ENCODE data around the gene PDGFC. TPM values are rescaled to one million over a fixed set of nuclear protein-coding genes. Genes with fewer than 3 reads are reported as not detected.

PDGFC gene
- total and polyA plus RNA-seq, 2 donors (not counting 3 experiments of a cell fraction or from before 2014, with no cell fraction given): 2.7 to 5.3 TPM

- peaks cover 2% of the 10 kb centered on the region for H3K79me2 ChIP-seq (ENCODE audit: control insufficient read depth, insufficient read depth, low read length)
- H3K4me1 ChIP-seq (ENCODE audit: control insufficient read depth, extremely low read depth, insufficient read depth, low read length): peaks cover 31% of the 10 kb centered on the region
- TSS peak; percentile 35 for BruUV-seq (replicated peaks)
- H3K9me1 ChIP-seq (replicated peaks; ENCODE audit: control insufficient read depth, extremely low read depth, insufficient read depth, low read length): no peaks in the 10 kb centered on the region
- H3K27me3 ChIP-seq (ENCODE audit: control insufficient read depth in 2 of 2, insufficient read depth in 2 of 2, low read length in 2 of 2): no peaks in the 10 kb centered on the region
- no peaks in the 10 kb centered on the region for H3K9me3 ChIP-seq (replicated peaks; ENCODE audit: control insufficient read depth, insufficient read depth, low read length)
- TF ChIP-seq EZH2 (IDR thresholded peaks at IDR 0.05; ENCODE audit: borderline replicate concordance, low read depth, low read length, severe bottlenecking): no peak
- no peak for TF ChIP-seq CTCF (IDR thresholded peaks at IDR 0.05; ENCODE audit: extremely low read depth in 1 of 2, insufficient read depth in 1 of 2, low read depth in 1 of 2, low read length in 2 of 2)
- TF ChIP-seq GATA2 (IDR thresholded peaks at IDR 0.05; ENCODE audit: insufficient read depth, insufficient read length, low read depth, low read length): no peak
- TF ChIP-seq POLR2AphosphoS5 (IDR thresholded peaks at IDR 0.05; ENCODE audit: insufficient read depth, low read depth, low read length): no peak
- no peak for TF ChIP-seq FOS (IDR thresholded peaks at IDR 0.05; ENCODE audit: borderline replicate concordance, insufficient read depth, low read length)
- no peak for TF ChIP-seq MAX (IDR thresholded peaks at IDR 0.05; ENCODE audit: insufficient read depth, insufficient read length)
- TF ChIP-seq POLR2A (IDR thresholded peaks at IDR 0.05; ENCODE audit: low read depth, low read length): no peak
- no peak for TF ChIP-seq JUN (IDR thresholded peaks at IDR 0.05; ENCODE audit: borderline replicate concordance, insufficient read depth, insufficient read length, low read depth)
- TF ChIP-seq MYC (IDR thresholded peaks at IDR 0.05; ENCODE audit: low read depth, low read length): no peak
- dilution Hi-C loops (cut with MboI; ENCODE audit: extremely low pct_ligation_motif_present, low sequenced_read_pairs) (no loop called here), intact Hi-C loops (cut with micrococcal nuclease) (no loop called here)
- H3K4me3 ChIP-seq (replicated peaks in 1 of 3; ENCODE audit: insufficient read depth in 1 of 3, low read depth in 1 of 3, low read length in 3 of 3): no peak overlapping the region
- H3K9ac ChIP-seq (replicated peaks; ENCODE audit: extremely low read depth, insufficient read depth, low read length): peak overlapping the region; percentile 19
- H3K27ac ChIP-seq (ENCODE audit: insufficient read depth, low read depth, low read length): peak overlapping the region; percentile 6
- peak overlapping the region; percentile 52 for H2AFZ ChIP-seq (ENCODE audit: low read depth, low read length)
- ChIA-PET CTCF (interaction anchor here (1.0 to 1.9 kb wide), 4 partner anchors 10 to 467 kb away, joined by 3 to 7 read pairs (median 4); no protein-coding TSS in a partner anchor), POLR2A (no interaction called here)
- H3K4me2 ChIP-seq (ENCODE audit: insufficient read depth, low read length): peak overlapping the region; percentile 60
- H4K20me1 ChIP-seq (replicated peaks; ENCODE audit: control insufficient read depth, extremely low read depth, insufficient read depth, low read length): no peaks in the 10 kb centered on the region
- DNase-seq (ENCODE audit: low read depth, low spot score) (peak; percentile 88), FAIRE-seq (peak; percentile 56)
- H3K36me3 ChIP-seq (ENCODE audit: control insufficient read depth in 2 of 2, extremely low read depth in 1 of 2, insufficient read depth in 2 of 2, low read length in 2 of 2): no peaks in the 10 kb centered on the region
These were observed 29.6 kb downstream of the PDGFC start for GRCh38 chr4:156941940-156942548.

Measured in endothelial cell of umbilical vein (primary cell).